GM03348 (cell line): ENCODE measurements around the gene VWF.
"Not testable (repeated sequence)": the region's sequence is repeated elsewhere in the genome, so short reads cannot be mapped to it uniquely, and the experiment has no call there.

Experiments used
- DNase-seq: peaks from one replicate; pipeline ENCODE4 v3.0.0; 2012; ENCODE audit warnings: low spot score

The VWF gene

DNA sequence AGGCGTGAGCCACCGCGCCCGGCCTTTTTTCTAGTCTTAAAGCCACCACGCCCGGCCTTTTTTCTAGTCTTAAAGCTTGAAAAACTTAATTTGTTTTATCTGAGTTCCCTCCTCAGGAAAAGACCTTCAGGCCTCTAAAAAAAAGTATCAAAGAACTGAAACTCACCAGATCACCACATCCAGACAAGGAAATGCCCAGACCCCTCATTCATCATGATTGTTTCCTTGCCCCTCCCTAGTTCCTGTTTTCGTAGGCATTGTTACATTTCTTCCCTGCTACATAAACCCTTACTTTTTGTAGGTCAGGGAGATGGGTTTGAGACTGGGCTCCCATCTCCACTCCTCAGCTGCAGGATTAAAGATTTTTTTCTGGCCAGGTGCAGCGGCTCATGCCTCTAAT, 21.1 kb upstream of the VWF start:
- no peak for DNase-seq

DNA sequence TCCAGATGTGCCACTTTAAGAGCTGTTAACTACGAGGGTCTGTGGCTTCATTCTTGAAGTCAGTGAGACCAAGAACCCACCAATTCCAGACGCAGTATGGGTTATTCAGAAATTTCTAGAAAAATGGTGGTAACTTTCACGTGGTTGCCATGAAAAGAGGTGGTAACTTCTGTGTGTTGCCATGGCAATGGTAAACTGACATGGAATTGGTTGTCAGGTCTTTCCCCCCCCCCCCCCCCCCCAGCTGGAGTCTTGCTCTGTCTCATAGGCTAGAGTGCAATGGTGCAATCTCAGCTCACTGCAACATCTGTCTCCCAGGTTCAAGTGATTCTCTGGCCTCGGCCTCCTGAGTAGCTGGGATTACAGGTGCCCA, 18.8 kb upstream of the VWF start:
- DNase-seq = no peak

DNA sequence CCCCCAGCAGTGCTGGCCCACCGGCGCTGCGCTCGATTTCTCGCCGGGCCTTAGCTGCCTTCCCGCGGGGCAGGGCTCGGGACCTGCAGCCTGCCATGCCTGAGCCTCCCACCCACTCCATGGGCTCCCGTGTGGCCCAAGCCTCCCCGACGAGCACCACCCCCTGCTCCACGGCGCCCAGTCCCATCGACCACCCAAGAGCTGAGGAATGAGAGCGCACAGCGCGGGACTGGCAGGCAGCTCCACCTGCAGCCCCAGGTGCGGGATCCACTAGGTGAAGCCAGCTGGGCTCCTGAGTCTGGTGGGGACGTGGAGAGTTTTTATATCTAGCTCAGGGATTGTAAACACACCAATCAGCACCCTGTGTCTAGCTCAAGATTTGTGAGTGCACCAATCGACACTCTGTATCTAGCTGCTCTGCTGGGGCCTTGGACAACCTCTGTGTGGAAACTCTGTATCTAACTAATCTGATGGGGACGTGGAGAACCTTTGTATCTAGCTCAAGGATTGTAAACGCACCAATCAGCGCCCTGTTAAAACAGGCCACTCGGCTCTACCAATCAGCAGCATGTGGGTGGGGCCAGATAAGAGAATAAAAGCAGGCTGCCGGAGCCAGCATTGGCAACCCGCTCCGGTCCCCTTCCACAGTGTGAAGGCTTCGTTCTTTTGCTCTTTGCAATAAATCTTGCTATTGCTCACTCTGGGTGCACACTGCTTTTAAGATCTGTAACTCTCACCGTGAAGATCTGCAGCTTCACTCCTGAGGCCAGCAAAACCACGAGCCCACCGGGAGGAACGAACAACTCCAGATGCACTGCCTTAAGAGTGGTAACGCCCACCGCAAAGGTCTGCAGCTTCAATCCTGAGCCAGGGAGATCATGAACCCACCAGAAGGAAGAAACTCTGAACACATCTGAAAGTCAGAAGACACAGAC, 18.2 kb upstream of the VWF start:
- DNase-seq = not testable (repeated sequence)

- DNase-seq = not testable (repeated sequence)
Observed at GRCh38 chr12:6141731-6142367, 17.4 kb upstream of the VWF start.

GRCh38 chr12:6140651-6141447, 16.4 kb upstream of the VWF start:
- DNase-seq = no peak

DNA sequence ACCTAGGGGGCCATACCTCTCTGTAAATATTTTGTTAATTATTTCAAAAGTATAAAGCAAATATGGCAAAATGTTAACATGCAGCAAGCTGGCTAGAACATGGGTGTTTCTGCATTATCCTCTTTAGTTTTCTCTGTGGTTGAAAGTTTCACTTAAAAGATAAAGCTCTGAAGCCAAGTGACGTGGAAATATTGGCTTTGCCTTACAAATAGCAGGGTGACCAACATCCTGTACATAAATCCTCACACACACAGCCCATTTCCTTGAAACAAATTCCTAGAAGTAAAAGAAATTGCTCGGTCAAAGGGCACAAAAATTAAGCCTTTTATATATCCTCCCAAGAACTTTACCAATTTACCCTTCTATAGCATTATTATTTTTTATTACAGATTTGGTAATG, 10.6 kb upstream of the VWF start:
- peak; percentile 25 for DNase-seq

GRCh38 chr12:6133642-6134041, 9.2 kb upstream of the VWF start:
- DNase-seq = no peak

DNA sequence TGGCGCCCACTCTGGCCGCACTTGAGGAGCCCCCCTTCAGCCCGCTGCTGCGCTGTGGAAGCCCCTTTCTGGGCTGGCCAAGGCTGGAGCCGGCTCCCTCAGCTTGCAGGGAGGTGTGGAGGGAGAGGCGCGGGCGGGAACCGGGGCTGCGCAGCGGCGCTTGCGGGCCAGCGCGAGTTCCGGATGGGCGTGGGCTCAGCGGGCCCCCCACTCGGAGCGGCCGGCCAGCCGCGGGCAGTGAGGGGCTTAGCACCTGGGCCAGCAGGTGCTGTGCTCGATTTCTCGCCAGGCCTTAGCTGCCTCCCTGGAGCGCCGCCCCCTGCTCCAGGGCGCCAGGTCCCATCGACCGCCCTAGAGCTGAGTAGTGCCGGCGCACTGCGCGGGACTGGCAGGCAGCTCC, 8.0 kb upstream of the VWF start:
- DNase-seq = no peak

- DNase-seq = no peak
Observed at GRCh38 chr12:6125310-6125608, 789 bp upstream of the VWF start.

- no peak for DNase-seq
Observed at GRCh38 chr12:6123258-6123657, 1.2 kb downstream of the VWF start.

DNA sequence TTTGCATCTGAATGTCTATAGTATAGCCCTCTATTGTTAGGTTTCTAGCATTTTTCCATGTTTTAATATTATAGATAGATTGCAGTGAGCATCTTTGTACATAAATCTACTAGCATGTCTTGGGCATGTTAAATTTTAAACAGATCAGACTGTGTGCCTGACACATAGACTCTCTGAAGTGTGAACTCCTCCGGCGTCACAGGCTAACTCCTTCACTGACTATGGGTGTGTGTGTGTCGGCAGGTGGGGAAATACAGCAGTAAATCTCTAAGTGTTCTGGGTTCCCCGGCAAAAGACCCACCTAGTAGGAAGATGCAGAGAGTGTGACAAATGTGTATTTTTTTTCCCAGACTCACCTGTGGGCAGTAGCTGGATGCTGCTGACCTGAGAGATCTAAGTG, 2.3 kb downstream of the VWF start:
- no peak for DNase-seq

GRCh38 chr12:6120796-6121473, 3.5 kb downstream of the VWF start:
- no peak for DNase-seq

- DNase-seq = no peak
Observed at GRCh38 chr12:6118891-6119568, 5.4 kb downstream of the VWF start.

GRCh38 chr12:6116471-6117021, 7.9 kb downstream of the VWF start:
- no peak for DNase-seq

DNA sequence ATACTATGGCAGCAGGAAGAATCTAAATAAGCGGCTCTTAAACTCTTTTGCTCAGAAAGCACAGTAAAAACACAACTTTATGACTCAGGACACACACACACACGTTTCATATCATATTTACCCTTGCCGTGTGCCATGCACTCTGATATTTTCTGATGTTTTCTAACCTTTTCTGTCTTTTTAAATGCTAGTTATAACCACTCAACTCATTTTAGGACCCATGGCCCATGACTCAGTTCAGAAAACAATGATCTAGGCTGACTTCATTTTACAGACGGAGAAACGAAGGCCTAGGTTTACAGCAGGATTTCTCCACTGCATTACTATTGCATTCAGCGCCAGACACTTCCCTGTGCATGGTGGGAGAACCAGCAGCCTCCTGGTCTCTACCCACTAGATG, 9.1 kb downstream of the VWF start:
- no peak for DNase-seq

DNA sequence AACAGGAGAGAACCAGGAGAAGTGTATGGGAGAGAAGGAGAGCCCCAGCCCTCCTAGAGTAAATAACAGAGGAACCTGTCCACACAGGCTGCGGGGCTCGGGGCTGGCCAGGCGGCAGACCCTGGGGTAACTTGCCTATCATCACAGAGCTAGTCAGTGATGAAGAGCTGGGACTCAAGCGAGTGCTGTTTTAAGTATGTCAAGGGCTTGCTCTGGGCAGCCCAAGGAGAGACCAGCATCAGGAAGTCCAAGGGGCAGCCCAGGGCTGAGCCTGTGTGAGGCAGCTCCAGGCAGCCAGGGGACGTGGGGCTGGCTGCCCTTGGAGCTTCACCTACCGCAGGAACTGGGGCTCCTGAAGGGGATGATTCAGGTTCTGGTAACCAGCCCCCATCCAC, 10.0 kb downstream of the VWF start:
- no peak for DNase-seq

GRCh38 chr12:6113691-6114475, 10.6 kb downstream of the VWF start:
- no peak for DNase-seq

DNA sequence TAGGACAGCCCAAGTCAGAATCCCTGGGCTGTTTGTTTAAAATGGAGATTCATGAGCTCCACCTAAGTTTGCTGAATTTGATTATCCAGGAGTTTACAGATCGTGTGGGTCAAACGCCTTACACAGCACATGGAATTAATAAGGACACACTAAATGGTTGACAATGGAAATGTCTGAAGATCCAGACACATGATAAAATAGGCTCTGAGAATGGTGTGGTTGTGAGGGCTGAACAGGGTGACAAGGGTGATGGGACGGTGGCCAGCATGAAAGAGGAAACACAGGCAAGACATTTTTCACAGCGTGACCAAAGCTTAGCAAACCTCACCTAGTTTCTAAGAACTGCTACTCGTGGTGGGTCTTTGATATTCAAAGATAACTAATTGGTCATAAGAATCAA, 12.5 kb downstream of the VWF start:
- no peak for DNase-seq

DNA sequence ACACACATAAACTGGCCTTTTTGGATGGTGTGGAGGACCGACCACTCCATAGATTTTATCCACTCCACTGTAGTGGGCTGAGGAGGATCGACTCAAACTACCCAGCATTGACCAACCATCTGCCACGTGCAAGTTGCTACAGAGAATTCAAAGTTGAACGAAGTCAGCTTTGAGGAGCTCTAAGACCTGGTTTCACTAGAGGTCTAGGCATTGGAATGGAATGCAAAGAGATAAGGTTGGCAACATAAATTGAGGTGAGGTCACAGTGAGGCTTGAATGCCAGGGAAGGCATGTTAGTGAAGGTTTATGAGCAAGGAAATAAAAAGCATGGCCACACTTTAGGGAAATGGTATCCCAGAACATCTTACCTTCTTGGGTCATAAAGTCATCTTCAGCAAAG, 14.5 kb downstream of the VWF start:
- no peak for DNase-seq

- no peak for DNase-seq
Observed at GRCh38 chr12:6106218-6106617, 18.3 kb downstream of the VWF start.

- no peak for DNase-seq
Observed at GRCh38 chr12:6104842-6105241, 19.6 kb downstream of the VWF start.
